Hematopoietic multipotent progenitor cell treated with erythropoietin and hydrocortisone succinate and interleukin-3 and kit ligand, for 17 days (in vitro differentiated cells): ENCODE results near the gene MICU1.

Experiments
- DNase-seq: peaks from one replicate; pipeline ENCODE4 v3.0.0-alpha.2; 2015; ENCODE audit warnings: low spot score

Gene MICU1

DNA sequence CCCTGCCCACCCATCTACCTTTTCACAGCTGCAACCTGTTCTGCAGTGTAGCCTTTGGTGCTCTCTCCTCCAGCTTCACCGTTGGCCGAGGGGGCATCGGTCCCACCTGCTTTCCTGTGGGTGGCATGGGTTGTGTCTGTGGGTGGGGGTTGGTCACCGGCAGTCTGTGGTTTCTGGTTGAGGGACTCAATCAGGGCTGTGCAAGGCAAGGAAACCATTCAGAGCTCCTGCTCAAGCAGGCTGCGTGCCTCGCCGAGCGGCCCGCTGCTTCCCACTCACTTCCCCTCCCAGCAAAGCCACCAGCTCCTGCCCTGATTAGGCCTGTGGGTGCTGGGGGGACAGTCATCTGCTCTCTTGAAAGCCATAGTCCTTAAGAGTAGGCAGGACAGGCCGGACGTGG is 280.9 kb downstream of the MICU1 start:
- DNase-seq = no peak

GRCh38 chr10:72342911-72343310 is 283.0 kb downstream of the MICU1 start:
- no peak for DNase-seq

- peak; percentile 81 for DNase-seq
Observed at GRCh38 chr10:72340510-72341261, 285.2 kb downstream of the MICU1 start.

- DNase-seq = no peak
Observed at GRCh38 chr10:72338180-72338579, 287.7 kb downstream of the MICU1 start.

DNA sequence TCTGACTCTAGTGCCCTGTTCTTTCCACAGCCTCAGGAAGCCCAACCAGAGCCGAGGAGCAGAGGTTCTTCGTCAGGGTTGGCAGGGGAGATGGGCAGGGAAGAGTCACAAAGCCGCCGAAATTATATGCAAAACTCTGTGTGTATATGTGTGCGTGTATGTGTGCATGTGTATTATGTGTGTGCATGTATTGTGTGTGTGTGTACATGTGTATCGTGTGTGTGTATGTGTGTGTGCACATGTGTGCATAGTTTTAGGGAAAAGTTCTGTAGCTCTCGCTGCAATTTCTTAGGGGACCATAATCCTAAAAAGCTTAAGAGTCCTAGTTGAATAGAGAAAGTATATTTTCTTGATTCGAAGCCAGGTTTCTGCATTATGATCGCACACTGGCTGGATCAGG is 288.2 kb downstream of the MICU1 start:
- DNase-seq = no peak

DNA sequence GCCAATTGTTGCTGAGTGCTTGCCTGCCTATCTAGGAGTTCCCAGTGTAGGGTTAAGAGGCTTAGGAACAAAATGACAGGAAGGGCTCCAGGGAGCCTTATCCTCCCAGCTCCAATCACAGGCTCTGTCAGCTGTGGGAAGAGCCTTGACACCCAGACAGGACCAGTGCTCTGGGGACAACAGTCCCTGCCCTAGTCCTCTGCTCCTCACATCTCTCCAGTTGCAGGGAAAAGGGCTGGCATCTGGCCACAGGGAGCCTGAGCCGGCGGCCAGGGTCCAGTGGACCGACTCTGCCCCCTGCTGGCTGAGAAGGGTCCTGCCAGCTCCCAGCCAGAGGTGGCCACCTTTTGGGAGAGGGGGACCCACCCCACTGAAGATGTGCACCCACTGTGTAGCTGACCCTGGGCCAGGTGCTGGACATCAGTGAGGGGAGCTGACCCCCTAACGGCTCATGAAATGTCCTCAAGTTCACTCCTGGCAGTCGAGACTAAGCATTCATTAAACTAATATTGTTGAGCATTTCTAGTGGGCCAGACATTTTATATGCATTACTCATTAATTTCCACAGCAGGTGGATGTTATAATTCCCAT is 288.7 kb downstream of the MICU1 start:
- peak; percentile 87 for DNase-seq

GRCh38 chr10:72336259-72337038 is 289.4 kb downstream of the MICU1 start:
- DNase-seq = no peak

DNA sequence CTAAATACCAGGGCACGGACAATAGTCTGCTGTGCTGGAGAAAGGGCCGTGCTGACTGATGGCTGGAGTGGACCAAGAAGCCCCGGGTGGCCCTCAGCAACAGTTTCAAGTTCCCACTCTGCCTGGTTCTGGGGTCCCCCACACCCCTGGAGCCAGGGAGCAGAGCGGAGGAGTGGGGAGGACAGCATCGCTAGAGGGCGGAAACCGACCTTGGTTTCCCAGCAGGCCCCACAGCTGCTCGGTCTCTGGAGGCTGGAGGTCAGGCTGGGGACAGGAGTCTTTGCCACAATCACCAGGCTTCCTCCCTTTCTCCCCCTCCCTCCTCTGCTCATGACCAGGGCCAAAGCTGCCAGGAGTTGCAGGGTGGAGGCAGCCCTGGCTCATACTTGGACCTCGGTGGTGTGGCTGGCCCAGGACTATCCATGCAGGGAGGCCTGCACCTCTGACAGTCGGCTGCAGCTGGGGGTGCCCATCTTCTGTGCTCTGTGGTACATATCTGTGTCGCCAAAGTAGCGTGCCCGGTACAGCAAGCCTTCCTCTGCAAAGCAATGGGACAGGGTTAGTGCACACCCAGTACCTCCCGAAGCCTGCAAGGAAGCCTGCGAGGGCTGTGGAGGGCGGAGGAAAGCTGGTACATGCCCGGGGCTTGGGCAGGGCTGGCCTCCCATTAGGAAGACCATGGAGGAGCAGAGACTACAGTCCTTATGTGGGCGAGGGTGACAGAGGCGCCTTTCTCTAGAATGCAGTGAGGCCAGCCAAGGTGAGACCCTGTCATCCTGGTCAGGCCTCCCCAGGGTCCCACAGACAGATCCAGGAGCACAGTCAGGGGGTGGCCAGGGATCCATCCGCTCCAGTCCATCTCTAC is 290.3 kb downstream of the MICU1 start:
- no peak for DNase-seq

GRCh38 chr10:72334825-72335393 is 291.0 kb downstream of the MICU1 start:
- no peak for DNase-seq

GRCh38 chr10:72334196-72334824 is 291.6 kb downstream of the MICU1 start:
- DNase-seq = no peak

- DNase-seq = no peak
Observed at GRCh38 chr10:72333112-72334015, 292.5 kb downstream of the MICU1 start.

GRCh38 chr10:72332423-72333111 is 293.3 kb downstream of the MICU1 start:
- DNase-seq = no peak

DNA sequence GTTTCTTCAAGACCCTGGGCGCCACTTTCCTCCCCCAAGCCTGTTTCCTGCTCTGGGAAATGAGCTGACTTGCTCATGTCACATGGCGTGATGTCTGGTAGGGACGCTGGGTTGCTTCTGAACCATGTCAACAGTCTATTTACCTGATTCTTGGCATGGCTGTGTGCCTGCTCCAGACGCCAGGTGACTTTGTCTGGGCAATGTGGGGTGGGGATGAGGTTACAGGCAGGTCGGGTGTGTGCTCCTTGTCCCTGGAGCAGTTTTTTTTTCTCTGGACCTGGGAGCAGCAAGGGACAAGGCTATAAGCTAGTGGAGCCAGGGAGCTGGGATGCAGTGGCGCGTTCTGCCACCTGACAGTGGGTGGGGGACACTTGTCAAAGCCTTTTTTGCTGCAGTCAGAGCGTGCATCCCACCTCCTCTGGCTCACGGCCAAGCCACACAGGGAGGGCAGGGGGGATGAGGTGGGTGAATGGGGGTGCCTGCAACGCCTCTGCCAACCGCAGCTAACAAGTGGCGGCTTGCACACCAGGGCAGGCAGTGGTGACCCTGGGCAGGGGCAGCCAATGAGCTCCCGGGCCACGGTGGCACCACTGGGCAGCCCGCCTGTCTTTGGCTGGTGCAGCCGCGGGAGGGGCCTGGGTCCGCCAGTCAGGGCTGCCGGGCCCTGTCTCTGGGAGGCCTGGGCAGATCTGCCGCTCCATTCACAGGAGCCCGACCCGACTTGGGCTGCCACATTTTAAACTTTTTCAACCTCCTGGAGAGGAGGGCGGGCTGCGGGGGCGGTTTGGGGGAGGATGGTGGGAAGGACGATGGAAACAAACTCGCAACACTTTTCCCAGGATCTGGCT is 294.1 kb downstream of the MICU1 start:
- DNase-seq = peak; percentile 74

DNA sequence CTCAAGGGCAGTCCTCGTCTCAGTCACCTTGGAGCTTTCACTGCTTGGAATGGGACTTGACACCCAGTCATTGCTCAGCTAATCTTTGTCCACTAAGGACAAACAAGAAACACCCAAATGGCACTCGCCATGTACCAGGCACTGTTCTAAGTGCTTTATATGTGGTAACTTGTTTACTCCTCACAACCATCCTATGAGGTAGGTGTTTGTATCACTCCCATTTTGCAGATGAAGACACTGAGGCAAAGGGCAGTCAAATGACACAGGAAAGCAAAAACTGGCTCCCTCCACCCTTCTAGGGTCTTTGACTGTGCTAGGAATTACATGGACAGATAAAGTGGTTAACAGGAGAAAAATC is 295.8 kb downstream of the MICU1 start:
- DNase-seq = no peak

DNA sequence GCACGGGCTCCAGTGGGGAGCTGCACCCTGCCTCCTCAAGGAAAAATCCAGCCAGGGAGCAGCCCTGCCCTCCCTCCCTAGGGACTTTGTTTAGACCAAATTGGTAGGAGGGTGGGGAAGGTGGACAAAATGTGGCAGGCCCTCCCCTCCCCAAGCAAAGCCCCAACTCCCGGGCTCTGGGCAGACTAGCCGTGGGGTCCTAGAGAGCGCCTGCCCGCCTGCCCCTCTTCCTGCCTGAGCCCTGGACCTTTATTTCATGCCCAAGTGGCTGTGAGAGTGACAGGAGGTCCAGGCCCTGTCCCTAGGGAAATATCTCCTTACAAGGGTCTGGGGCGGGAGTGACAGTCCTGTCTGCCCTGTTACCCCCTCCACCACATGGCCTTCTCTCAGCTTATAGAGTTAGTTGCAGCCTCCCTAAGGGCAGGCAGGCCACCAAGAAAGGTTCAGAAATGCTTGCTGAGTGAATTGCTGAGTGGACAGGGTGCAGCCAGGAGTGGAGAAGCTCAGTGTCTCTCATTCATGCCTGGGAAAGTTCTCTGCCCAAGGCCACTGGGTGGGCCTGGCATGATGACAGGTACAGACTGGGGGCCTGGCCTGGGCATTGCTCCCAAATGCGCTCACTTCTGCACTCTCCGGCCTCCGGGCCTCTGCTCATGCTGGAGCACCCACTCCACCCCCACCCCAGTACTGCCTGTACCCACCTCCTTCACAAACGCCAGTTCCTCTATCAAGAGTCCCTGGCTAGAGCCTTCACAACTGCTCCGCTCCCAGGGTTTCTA is 296.4 kb downstream of the MICU1 start:
- no peak for DNase-seq

DNA sequence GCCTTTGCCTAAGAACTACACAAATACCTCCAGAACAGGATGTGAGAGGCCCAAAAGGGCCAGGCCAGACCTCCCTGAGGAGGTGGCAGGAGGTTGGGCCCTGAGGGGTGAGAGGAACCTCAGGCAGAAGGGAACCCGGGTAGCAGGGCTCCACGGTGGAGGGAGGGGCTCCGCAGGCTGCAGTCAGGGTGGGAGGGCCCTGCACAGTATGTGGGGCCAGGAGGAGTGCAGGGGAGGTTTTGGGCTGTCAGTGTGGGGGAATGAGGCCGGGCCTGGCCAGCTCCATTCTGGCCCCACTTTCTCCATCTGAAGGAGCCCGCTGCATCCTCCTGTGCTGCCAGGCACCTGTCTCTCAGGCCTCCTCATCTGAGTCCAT is 297.1 kb downstream of the MICU1 start:
- DNase-seq = no peak

DNA sequence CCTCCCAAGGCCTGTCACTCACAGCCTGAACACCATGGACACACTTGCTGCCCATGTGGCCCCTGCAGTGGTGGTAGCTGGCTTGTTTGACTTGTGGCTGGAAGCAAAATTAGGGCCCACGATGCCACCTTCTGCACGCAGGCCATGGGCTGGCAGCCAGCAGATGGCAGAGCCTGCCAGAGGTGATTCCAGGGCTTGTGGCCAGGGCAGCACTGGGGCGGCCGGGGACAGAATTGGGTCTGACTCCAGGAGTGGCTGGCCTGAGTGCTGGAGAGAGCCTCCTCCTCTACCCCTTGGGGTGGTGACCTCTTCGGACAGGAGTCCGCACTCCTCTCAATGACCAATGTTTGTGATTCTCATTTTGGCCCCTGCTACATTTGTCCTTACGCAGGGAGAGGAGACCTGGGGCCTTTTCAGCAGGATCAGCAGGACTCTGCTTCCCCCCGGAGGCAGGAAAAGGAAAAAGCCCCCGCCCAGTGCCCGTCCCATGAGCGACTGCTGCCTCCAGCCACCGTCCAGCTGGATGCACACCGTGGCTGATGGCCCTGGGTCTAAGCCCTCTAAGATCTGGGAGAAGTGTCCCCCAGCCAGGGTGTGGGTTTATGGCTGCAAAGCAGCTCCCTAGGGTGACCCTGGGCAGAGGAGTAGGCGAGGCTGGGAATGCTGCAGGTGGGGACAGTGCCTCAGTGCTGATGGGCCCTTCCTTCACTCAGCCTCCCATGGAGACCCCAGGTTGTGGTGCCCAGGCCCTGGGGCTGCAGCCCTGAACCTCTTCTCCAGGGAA is 297.6 kb downstream of the MICU1 start:
- DNase-seq = peak; percentile 70
